Activated CD8-positive, alpha-beta memory T cell treated with anti-CD3 and anti-CD28 coated beads for 24 hours (primary cell): Measurements from ENCODE around the gene KLHL28.
"Not testable (repeated sequence)": the region's sequence is repeated elsewhere in the genome, so short reads cannot be mapped to it uniquely, and the experiment has no call there.

Experiments used
- DNase-seq: peaks from one replicate; pipeline ENCODE4 v3.0.0-alpha.2; 2020

Gene KLHL28

GRCh38 chr14:44896275-44897040, 65.3 kb downstream of the KLHL28 start:
- no peak for DNase-seq

- no peak for DNase-seq
Observed at GRCh38 chr14:44895716-44896115, 66.0 kb downstream of the KLHL28 start.

GRCh38 chr14:44893535-44893934, 68.2 kb downstream of the KLHL28 start:
- no peak for DNase-seq

- not testable (repeated sequence) for DNase-seq
Observed at GRCh38 chr14:44891726-44892372, 69.9 kb downstream of the KLHL28 start.

- no peak for DNase-seq
Observed at GRCh38 chr14:44889595-44890471, 71.9 kb downstream of the KLHL28 start.

GRCh38 chr14:44887596-44887955, 74.2 kb downstream of the KLHL28 start:
- no peak for DNase-seq

GRCh38 chr14:44886860-44887595, 74.7 kb downstream of the KLHL28 start:
- DNase-seq, result no peak

- no peak for DNase-seq
Observed at GRCh38 chr14:44880791-44881190, 81.0 kb downstream of the KLHL28 start.
